GM21367 (cell line): ENCODE measurements around the gene PELI1.

ENCODE experiments used
- ATAC-seq: cut with Tn5 transposase; IDR thresholded peaks from one replicate; pipeline ENCODE4 v1.9.1; 2021; ENCODE audit not compliant: unreplicated experiment

Gene PELI1

DNA sequence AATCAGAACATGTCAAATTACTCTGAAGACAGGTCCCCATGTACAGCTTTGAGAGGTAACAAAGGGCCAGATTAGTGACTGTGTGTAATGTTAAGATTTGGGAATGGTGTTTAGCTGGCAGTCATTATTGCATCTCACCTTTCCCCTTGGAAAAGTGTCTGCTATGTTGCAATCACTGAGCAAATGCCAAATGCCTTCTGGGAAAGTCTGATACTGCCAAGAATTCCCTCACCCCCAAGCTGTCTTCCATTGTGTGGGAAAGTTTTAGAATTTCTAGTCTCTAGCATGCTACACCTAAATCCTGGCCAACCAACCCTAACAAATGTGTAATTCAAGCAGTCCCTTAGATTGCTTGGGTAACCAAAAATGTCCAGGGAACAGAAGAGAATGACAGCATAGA, 13.6 kb upstream of the PELI1 start:
- no peak for ATAC-seq

DNA sequence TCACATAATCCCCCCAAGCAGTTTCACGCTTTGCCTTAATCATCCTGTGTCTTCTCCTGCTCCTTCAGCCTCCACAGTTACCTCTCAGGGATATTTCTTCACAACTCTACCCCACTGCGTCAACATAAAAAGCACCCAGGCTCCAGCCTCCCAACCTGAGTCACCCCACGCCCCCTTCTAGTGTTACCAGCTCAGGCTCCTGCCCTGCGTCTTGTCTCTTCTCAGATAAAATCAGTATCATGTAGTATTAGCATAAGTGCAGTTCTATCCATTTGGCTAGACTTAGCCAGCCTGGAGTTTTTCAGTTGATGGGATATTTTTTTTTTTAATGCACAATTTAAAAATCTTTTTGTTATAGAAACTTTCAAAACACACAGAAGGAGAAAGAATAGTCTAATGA, 9.6 kb upstream of the PELI1 start:
- ATAC-seq = no peak

DNA sequence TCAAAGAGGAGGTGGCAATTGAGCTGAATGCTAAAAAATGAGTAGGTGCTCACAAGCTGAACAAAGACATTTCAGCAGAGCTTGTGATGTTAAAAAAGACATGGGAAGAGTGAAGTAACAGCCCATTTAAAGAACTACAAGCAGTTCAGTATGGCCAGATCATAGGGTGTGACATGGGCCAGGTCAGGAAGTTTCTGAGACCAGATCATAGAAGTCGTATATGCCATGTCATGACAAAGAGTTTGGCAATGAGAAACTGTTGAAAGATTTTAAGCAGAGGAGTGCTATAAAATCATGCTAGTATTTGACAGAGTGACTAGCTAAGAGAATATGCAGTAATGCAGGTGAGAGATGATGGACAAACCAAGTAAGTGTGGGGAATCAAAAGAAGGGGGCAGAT, 7.3 kb upstream of the PELI1 start:
- no peak for ATAC-seq

- ATAC-seq = no peak
Observed at GRCh38 chr2:64145714-64146113, 1.5 kb upstream of the PELI1 start.

DNA sequence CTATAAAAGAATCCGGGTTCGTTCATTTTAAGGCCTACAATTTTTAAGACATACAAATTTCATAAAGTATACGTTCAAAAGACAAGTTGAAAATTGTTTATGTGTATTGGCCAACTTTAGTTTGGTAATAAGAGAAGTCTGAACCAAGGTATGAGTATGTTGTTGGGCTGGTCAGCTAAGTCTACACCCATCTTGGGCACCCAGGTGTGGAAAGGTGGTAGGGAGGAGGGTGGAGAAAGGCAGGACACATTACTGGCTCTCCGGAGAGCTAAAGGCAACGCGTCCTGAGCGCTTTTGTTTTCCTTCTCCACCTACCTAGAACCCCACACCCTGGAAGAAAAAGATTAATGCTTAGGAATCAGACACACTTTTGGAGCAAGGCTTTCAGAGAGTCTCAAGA, 899 bp upstream of the PELI1 start:
- no peak for ATAC-seq

DNA sequence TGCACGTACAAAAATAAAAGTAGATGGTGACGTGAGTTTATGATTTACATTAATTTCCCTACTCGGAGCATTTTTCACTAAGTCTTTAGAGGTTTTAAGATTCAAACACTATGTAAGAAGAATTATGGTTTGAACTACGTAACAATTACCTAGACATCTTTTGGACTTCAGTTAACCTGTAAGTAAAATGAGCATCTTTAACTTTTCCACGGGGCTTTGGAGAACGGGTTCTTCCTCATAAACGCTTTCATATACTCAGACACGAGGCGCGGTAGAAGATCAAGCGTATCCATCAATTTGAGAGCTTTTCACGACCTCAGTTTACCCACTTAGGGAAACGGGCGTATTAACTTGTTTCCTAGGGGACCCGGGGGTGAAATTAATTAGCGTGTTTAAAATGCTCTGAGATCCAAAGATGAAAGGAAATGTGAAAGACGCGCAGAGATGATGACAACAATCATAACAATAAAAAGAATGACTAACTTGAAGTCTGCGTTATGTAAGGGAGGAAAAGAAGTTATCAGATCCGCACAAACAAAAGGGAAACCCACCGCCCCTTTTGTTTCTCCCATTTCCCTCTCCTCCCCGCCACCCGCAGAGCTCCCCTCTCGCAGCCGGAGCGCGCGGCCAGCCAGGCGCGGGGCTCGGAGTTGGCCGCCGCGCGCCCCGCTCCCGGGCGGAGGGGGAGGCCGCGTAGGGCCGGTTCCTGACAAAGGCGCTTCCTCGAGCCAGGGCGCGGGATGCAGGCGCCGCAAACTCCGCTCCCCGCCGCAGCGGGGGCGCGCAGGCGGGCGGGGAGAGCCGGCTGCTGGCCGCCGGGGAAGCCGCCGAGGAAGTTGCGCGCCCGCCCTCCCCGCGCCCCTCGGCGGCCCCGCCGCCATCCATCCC, 807 bp downstream of the PELI1 start:
- peak; percentile 10 for ATAC-seq

- no peak for ATAC-seq
Observed at GRCh38 chr2:64142741-64143168, 1.5 kb downstream of the PELI1 start.

GRCh38 chr2:64141674-64142405, 2.4 kb downstream of the PELI1 start:
- ATAC-seq = no peak

DNA sequence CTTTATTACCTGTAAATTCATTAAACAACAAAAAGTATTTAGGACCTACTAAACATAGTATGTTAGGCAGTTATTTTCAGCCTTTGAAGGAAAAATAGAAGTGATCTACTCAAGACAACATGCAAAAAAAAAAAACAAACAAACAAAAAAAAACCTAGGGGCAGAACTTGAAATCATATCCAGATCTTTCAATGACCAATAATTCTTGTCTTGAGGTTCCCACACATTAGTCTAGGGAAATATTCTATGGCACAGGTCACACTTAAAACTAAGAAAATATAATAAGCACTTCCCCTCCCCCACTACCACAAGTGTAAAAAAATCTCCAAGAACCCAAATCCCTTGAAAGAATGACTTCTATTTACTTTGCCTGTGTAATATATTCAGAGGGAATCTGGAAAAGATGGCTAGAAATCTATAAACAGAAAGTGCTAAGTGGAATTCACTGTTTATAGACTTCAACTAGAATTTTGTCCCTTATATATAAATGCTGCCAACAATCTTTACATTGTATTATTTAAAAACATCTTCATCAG, 3.5 kb downstream of the PELI1 start:
- no peak for ATAC-seq

GRCh38 chr2:64139956-64140355, 4.3 kb downstream of the PELI1 start:
- ATAC-seq = no peak

GRCh38 chr2:64137996-64138395, 6.2 kb downstream of the PELI1 start:
- no peak for ATAC-seq

DNA sequence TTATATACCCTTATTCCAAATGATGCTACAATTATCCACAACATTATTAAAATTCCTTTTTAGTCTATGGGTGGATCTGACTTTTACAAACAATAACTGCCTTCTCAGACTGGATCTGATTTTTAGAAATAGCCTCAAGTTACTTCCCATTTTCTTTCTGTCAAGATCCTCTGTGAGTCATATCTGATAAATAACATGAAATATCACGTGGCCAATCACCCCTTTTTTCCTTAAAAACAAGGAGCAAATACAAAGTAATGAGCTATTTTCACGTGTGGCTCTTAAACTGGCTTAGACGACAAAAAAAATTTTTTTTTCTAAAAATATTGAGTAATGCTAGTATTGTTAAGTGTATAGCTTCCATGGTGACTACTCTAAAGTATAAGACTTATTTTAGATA, 6.7 kb downstream of the PELI1 start:
- no peak for ATAC-seq

GRCh38 chr2:64135421-64135820, 8.8 kb downstream of the PELI1 start:
- no peak for ATAC-seq

GRCh38 chr2:64134813-64135212, 9.4 kb downstream of the PELI1 start:
- no peak for ATAC-seq

GRCh38 chr2:64133828-64134227, 10.4 kb downstream of the PELI1 start:
- ATAC-seq = no peak

DNA sequence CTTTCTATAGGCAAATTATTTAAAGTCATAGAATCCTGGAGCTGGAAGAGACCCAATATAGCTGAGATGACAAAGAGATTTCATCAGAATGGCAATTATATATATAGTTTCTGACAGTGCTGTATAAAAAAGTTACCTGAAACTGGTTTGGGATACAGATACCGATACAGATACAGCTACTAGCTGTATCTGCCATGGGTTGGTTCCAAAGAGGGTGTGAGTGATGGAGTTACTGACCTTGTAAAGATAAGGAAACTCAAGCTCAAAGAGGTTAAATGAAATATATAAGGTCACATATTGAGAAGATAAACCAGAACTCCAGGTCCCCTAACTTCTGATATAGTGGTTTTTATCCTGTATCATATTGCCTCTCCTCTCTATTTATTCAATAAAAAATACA, 10.9 kb downstream of the PELI1 start:
- ATAC-seq = no peak

- no peak for ATAC-seq
Observed at GRCh38 chr2:64130333-64130732, 13.9 kb downstream of the PELI1 start.

DNA sequence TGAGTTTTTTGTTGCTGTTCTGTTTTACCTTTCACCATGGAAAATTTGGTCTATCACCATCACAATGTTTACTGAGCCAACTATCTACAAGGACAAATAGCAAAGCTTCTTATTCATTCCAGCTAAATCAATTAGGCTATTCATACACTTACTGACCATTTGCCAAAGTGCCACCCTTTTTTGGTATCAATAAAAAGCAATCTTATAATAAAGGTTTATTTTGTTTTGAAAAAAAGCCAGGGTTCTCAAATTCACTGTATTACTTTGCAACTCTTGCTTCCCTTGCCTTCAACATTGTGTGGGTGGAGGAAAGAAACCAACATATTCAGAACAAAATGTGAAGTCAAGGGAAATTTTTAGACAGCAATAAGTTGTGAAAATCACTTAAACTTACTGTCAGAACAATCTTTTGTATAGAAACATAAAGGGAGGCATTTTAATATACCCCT, 15.3 kb downstream of the PELI1 start:
- ATAC-seq = no peak

DNA sequence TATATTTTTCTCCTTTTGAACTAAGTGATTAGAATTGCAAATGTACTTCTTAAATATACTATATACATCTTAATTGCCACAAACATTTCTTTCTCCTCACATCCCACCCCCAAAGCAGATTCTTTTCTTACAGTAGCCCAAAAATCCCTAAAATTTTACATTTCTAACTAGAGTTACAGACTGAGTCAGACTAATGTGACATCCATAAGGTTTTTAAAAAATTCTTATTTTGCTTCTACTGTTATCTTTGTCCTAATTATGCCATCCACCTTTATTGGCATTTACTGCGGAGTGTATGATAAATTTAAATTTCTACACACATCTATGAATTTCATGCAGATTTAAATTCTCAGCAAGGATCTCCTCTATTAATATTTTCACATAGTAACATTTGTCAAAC, 15.8 kb downstream of the PELI1 start:
- ATAC-seq = no peak

- ATAC-seq = no peak
Observed at GRCh38 chr2:64127119-64127518, 17.1 kb downstream of the PELI1 start.

- ATAC-seq = no peak
Observed at GRCh38 chr2:64126601-64127000, 17.6 kb downstream of the PELI1 start.

DNA sequence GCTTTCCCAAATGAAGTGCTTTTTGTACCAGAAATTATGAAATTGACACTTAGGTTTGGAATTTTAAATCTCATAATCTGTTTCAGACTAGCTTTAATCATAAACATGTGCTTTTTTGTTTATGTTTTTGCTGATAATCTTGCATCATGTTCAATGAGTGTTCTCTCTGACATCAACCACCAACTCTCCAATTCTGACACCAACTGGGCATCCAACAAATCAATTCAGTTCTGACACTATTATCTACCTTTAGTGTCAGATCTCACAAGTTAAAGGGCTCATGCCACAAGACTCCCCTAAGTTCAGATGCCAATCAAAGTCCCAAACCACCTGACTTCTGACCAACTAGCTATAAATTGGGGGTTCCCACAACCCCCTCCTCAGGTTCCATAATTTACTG, 19.6 kb downstream of the PELI1 start:
- ATAC-seq = no peak
